Measurements from ENCODE around the gene UBTD2.
A peak's percentile ranks its signal among the peaks of the same experiment; 100 is the strongest.
"Not testable (repeated sequence)": the region's sequence is repeated elsewhere in the genome, so short reads cannot be mapped to it uniquely, and the experiment has no call there.

Gene UBTD2

DNA sequence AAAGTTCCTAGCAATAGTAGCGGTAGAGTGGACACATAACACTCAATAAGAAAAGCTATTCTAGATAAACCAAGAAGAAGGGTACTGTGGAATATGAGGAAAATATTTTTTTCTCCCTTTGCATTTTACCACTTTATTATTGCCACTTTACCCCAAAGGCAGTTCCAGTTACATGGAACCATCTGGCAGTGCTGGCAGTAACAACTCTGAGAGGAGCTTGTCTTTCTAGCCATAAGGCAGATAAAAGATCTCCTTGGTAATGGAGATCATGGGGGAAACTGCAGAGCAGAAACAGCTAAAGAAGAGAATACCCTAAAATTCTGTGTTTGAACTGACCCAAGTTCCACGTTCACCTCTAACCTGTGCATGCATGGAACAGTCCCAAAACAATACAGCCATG is 38.5 kb downstream of the UBTD2 start:
- no peak for DNase-seq

DNA sequence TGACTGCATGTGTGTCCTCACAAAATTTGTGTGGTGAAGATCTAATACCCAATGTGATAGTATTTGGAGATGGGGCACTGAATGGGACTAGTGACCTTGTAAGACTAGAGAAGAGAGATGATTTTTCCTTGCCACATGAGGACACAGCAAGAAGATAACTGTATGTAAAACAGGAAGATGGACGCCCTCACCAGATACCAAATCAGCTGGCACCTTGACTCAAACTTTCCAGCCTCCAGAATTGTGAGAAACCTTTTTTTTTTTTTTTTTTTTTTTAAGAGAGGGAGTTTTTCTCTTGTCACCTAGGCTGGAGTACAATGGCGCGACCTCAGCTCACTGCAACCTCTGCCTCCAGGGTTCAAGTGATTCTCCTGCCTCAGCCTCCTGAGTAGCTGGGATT is 40.3 kb downstream of the UBTD2 start:
- no peak for DNase-seq

DNA sequence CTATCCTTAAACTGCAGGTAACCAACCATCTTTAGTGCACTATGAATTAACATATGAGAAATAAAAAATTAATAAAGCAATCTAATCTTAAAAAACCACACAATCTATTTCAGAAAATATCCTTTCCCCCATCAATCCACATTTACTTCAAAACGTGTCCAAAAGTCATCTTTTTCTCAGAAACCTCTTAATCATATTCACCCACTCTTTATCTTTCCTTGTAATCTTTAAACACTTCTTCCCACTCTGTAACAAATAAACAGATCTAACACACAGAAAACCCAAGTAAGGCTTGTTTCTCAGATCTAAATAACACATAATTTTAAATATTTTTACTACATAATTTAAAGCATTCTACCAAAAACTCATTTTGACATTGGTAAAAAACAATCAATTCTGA is 45.2 kb downstream of the UBTD2 start:
- no peak for DNase-seq

DNA sequence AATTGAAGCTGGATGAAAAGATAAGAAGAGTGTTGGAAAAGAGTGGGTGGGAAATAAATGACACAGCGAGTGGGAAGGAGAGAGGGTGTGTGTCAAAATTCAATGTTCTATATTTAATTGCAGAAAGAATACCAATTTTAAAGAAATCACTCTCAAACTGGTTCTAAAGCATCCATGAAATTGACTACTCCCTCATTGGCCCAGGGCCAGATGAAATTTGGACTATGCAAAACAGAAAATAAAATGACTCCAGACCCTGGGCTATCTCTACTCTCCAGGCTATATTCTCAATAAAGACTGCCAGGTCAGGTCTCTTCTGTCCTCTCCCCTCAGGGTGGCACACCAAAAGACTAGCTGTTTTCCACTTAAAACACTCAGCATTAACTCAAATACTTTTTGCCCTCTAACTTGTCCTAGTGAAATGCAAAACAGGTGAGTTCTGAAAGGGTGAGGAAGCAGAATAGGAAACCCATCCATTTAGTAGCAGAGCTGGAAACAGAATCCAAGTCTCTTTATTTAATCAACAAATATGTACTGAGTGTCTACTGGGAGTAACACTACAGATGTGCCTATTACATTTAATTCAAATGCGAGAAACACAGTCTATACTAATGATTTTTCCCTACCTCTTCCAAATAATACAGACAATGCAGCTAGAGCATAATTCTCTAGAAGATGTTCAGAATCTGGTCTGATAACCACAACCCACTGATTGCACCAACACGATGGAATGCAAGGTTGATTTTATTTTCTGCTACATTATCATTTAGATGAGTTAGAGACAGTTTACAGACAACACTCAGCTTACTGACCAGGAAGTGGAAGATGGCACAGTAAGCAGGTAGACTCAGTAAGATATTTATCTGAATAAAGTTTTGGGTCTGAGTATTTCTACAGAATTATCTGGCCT is 47.5 kb downstream of the UBTD2 start:
- DNase-seq: no peak

DNA sequence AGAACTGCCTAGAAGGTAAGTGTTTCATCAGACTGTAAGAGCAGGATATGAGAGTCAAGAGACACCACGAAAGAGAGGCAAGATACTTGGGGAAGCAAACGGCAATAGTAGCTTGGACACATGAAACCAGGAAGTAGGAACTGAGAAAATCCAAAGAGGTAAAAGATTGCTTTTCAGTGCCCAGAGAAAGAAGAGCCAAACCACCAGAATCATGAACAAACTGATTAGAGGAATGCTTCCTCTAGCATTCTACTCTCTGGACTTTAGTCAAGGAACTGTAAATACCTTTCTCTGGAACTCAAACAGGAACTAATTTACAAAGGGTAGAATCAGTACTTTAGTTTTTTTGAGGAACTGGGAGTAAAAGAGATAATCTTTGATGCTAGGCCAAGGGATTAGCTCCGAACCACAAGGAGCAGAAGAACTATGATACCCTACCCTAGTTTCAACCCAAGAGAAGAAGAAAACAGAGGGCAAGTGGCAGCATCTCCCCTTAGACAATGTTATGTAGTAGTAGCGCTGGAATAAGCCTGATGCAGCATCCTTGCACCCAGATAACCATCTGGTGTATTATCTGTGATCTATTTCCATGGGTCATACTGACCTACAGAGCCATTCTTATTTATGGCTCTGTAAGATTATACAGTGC is 48.3 kb downstream of the UBTD2 start:
- DNase-seq: peak; percentile 3

DNA sequence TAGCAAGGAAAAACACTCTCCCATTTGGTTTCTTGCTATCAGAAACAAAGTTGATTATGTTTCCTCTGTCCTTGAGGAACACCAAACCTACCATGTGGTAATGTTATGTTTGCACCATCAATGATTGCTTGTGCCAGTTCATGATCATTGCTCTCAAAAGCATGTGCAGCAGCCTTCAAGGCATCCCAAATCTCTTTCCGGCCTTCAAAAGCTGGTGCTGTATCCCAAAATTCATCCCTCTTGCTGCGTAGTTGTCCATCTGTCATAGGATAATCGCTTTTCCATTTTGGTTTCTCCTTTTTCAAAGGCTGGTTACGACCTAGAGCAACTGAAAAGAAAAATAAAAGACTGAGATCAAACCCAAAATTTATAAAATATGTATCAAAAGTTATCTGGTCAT is 49.5 kb downstream of the UBTD2 start:
- no peak for DNase-seq

DNA sequence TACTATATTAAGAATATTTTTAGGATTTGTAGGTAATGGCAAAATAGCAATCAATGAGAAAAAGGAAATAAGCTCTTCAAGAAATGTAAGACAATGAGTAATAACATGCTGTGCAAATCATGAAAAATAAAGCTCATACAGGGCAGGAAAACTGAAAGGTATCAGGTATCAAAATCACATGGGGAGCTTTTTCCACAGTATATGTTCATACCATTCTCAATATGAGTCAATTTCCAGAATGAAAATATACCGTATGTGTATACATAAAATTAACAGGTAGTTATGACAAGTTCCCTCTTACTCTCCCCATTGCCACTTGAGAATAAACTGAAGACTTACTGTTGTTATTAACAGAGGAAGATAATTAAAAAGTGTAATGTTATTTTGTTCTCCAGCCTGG is 53.7 kb downstream of the UBTD2 start:
- no peak for DNase-seq

DNA sequence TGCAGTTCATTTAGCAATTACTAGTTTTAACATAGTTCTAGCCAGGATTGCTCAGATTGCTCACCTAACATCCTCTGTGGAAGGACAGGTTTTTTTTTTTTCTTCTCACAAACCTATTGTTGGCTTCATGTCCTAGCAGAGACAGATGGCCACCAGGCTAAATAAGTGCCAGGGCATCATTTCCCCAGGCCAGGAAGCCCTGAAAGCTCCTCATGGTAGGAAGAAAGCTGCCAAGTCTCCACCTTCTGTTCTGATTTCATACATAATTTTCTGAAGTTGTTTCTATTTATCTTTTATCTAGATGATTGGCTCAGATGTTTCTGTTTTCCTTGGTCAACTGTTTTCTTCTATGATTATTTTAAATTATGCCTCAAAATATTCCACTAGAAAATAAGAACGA is 58.6 kb downstream of the UBTD2 start:
- DNase-seq: no peak

DNA sequence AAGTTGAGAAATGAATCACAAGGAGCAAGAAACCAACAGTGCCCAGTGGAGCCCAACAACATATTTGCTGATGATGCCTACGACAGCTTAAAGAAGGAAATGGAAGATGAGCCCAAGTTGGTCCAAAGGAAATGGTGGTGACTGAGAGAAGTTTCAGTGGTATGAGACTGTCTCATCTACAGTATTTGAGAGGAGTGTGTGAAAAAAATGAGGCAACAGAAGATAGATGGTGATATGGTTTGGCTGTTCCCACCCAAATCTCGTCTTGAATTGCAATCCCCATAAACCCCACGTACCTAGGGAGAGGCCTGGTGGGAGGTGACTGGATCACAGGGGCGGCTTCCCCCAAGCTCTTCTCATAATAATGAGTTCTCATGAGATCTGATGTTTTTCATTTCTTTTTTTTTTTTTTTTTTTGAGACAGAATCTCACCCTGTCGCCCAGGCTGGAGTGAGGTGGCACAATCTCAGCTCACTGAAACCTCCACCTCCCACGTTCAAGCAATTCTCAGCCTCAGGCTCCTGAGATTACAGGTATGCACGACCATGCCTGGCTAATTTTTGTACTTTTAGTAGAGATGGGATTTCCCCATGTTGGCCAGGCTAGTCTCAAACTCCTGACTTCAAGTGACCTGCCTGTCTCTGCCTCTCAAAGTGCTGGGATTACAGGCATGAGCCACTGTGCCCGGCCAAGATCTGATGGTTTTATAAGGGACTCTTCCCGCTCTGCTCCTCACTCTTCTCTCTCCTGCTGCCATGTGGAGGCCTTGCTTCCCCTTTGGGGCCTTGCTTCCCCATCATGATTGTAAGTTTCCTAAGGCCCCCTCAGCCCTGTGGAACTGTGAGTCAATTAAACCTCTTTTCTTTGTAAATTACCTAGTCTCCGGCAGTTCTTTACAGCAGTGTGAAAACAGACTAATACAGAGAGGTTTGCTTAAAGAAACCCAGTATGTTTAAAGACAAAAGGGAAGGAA is 59.4 kb downstream of the UBTD2 start:
- DNase-seq: no peak

DNA sequence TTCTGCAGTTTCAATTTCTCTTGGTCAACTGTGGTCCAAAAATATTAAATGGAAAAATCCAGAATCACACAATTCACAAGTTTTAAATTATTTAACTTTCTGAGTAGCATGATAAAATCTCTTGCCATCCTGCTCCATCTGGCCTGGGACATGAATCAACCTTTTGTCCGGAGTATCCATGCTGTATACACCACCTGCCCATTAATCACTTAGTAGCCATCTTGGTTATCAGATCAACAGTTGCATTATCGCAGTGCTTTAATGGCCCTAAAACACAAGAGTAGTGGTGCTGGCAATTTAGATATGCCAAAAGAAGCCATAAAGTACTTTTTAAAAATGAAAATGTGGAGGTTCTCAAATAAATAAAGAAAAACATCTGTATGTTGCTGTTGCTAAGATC is 64.3 kb downstream of the UBTD2 start:
- DNase-seq: no peak

DNA sequence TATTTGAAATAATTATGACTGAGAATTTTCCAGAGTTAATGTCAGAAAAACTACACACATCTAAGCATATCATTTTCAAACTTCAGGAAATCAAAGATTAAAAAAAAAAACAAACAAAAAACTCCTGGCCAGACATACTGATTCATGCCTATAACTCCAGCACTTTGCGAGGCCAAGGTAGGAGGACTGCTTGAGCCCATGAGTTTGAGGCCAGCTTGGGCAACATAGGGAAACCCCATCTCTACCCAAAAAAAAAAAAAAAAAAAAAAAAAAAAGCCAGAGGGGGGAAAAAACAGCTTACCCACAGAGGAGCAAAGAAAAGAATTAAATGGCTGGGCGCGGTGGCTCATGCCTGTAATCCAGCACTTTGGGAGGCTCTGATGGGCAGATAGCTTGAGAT is 67.2 kb downstream of the UBTD2 start:
- DNase-seq: no peak

DNA sequence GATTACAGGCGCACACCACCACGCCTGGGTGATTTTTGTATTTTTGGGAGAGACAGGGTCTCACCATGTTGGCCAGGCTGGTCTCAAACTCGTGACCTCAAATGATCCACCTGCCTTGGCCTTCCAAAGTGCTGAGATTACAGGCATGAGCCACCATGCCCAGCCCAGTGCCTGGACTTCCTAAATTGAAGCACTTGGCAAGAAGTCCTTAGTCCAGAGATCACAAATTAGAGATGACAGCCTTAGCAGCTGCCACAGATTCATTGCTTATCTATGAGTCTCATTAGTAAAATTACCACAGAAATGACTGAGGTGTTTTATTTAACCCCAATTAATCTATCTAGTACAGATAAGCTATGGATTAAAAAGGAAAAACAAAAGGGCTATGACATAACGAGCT is 70.4 kb downstream of the UBTD2 start:
- no peak for DNase-seq

DNA sequence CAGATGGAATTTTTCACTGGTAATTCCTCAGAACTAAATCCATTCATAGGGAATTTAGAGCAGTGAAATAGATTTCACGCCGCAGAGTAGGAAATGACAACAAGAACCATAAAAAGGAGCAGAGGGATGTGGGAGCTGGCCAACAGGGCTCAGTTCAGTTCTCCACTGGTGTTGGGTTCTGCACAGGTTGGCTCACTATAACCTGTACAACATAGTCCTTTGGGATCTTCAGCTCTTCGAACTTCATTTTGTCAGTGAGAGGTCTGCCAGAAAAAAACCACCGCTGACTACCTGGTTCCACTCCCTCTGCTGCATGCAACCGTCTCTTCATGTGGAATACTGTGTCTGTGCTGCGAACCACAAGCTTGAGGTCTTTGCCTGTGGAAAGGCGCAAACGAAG is 71.9 kb downstream of the UBTD2 start:
- DNase-seq: no peak

DNA sequence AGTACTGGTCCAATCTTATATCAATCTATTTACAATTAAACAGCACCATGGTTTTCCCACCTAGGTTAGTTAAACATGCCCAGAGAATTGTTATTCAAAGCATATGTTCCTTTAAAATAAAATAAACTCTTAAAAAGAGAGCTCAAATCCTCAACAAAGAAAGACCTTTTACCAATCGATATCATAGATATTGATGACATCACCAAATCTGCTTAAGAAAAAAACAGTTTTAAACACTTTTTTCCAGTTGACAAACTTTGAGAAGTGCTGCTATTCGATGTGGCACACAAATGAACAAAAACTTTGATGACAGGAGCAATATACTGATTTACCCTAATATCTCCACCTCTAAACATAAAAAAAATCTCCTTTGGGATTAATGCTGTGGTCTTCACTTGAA is 73.8 kb downstream of the UBTD2 start:
- no peak for DNase-seq

DNA sequence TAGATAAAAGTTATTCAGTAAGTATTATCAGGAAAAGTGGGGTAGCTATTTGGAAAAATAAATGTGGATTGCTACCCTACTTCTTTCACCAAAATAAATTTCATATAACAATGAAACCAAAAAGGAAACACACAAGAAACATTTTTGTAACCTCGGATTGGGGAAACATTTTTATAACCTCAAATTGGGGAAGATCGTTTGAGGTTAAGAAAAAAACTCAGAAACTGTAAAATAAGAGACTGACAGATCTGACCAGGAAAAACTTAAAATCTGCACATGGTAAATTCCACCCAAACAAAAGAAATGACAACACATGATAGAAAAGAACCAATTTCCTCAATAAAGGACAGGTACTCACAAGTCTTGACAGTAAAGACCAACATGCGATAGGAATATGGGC is 76.1 kb downstream of the UBTD2 start:
- no peak for DNase-seq

DNA sequence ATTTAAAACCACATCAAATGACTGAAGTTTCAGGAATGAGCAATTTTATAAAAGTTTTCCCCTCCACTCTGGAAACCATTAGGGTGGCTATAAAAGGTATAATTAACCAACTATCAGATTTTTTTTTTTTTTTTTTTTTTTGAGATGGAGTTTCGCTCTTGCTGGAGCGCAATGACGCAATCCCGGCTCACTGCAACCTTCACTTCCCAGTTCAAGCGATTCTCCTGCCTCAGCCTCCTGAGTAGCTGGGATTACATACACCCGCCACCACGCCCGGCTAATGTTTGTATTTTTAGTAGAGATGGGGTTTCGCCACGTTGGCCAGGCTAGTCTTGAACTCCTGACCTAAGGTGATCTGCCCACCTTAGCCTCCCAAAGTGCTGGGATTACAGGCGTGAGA is 77.6 kb downstream of the UBTD2 start:
- DNase-seq: not testable (repeated sequence)

DNA sequence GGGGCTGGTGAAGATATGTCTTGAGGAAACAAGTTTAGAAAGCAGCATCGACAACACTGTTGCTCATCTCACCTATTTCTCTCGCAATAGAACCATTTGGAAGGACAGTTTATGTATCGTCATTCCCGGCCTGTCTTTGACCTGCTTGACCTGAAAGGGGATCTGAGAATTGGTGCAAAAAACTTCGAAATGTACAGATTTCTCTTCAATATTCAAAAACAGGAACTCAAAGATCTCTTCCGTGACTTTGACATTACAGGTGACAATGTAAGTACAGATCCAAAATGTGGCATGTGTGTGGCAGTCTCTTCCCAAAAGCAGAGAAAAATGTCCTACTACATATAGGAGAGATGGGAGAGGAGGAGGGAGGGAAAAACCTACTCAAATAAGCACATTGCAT is 83.1 kb downstream of the UBTD2 start:
- no peak for DNase-seq

DNA sequence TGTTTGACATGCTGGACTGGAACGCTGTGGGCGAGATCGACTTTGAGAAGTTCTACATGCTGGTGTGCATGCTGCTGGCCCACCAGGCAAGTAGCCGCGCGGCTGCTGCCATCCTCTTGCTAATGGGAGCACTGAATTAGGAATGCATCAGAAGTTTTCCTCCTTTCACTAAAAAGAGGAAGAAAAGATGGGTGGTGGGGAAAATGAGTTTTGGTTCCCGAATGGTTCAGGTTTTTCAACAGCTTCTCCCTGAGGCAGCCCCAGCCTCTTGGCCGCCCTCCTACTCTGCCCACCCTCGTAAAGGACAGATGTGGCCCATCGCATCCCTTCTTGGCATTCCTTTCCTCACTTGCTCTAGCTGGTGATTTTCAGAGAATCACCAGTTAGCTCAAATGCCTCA is 84.1 kb downstream of the UBTD2 start:
- no peak for DNase-seq

DNA sequence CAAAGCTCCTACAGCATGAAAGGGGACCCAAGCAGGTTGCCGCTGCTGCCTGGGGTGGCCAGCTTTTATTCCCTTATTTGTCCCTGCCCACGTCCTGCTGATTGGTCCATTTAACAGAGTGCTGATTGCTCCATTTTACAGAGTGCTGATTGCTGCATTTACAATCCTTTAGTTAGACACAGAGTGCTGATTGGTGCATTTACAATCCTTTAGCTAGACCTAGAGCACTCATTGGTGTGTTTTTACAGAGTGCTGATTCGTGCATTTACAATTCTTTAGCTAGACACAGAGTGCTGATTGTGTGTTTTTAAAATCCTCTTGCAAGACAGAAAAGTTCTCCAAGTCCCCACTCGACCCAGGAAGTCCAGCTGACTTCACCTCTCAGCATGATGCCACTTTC is 85.8 kb downstream of the UBTD2 start:
- DNase-seq: not testable (repeated sequence)

DNA sequence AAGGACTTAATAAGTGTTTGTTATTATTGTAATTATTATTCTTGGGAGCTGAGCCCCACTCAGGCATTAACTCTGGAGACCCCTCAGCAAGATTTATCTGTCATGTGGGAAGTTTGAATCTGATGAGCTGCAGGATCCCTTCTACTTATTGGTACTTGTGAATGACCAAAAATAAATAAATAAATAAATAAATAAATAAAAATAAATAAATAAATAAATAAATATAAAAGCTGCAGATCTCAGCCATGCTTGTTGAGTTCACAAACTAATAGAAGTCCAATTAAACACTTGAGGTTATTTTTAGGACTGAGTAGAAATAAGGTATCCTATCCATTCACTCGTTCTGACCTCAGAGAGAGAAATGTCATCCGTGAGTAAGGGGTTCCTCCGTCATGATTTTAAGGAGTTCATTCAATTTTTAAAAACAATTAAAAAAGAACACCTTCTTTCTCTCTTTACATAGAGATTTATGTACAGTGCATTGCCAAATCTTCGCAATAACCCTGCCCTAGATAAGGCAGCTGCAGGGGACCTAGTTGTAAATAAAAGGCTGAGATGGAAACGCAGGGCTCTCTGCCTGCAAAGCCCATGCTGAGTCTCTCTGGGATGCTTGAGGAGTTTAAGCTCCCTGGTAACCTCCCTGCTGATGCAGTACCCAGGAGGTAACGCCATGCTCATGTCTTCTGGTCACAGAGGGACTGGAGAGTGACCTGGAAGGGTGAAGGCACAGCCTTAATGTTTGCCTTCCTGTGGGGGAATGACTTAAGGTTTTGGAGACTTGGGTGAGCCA is 88.4 kb downstream of the UBTD2 start:
- DNase-seq: no peak

DNA sequence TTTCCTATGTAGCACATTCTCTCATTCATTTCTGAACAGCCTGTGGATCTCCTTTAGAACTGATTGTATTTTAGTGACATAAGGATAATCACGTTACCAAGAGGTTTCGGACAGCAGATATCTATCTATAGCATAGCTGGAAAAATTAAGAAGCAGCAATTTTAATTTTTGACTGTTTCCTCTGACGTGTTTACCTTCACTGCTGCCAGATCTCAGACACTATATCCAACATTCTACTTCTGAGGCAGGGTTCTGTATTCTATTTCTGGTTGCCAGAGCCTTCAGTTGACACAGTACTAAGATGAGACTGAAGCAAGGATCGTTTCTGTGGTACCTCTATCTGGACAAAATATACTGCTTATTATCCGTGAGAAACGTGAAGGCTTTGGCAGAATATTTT is 89.7 kb downstream of the UBTD2 start, which contains the start of gene EFCAB9:
Gene EFCAB9, plus strand, starts transcription at position 301 of the 400 bp plus-strand sequence. Its CDS starts 1 bp downstream, at position 302.
- no peak for DNase-seq

DNA sequence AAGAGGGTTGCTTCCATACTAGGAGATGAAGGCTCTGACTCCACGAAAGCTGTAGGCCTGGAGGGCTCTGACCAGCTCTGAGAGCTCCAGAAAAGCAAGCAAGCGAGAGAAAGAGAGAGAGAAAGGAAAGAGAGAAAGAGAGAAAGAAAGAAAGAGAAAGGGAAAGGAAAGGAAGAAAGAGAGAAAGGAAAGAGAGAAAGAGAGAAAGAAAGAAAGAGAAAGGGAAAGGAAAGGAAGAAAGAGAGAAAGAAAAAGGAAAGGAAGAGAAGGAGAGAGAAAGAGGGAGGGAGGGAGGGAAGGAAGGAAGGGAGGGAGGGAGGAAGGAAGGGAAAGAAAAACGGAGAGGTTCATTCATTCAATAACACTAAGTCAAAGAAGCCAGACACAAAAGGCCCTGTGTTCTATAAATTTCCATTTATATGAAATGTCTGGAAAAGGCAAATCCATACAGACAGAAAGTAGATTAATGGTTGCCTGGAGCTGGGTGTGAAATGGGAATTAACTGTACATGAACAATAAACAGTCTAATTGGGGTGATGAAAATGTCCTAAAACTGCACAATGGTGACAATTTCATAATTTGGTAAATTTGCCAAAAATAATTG is 93.8 kb downstream of the UBTD2 start:
- DNase-seq: no peak

Measured in NCI-H2029 (cell line).